Nephron (organoid): Measurements from ENCODE around the gene LAIR2.

Experiments
- H3K27ac Mint-ChIP-seq, 3 experiments: 2 replicates each; pipeline ENCODE4 v1.8.0; 2020; ENCODE audit warnings: mixed read lengths in 3 of 3, mild to moderate bottlenecking in 2 of 3, moderate library complexity in 1 of 3
- H3K27me3 Mint-ChIP-seq: 2 replicates; pipeline ENCODE4 v1.8.0; 2021; ENCODE audit warnings: low read depth, mild to moderate bottlenecking, moderate library complexity, mixed read lengths
- H3K36me3 Mint-ChIP-seq: 2 replicates; pipeline ENCODE4 v1.8.0; 2020; ENCODE audit warnings: low read depth, mixed read lengths
- H3K4me1 Mint-ChIP-seq: 2 replicates; pipeline ENCODE4 v1.8.0; 2020; ENCODE audit warnings: mixed read lengths
- H3K4me3 Mint-ChIP-seq, 3 experiments: 2 replicates each; pipeline ENCODE4 v1.8.0; 2020; ENCODE audit warnings: mild to moderate bottlenecking in 3 of 3, mixed read lengths in 3 of 3, moderate library complexity in 2 of 3
- H3K9me3 Mint-ChIP-seq: 2 replicates; pipeline ENCODE4 v1.8.0; 2020; ENCODE audit warnings: mixed read lengths
- CTCF ChIP-seq, 3 experiments: fragments of 200-600 bp; sonication (generic); IDR thresholded peaks; one replicate each; pipeline ENCODE4 v1.5.0; 2021; ENCODE audit warnings: antibody characterized with exemption in 3 of 3; ENCODE audit not compliant: unreplicated experiment in 3 of 3

Gene LAIR2

DNA sequence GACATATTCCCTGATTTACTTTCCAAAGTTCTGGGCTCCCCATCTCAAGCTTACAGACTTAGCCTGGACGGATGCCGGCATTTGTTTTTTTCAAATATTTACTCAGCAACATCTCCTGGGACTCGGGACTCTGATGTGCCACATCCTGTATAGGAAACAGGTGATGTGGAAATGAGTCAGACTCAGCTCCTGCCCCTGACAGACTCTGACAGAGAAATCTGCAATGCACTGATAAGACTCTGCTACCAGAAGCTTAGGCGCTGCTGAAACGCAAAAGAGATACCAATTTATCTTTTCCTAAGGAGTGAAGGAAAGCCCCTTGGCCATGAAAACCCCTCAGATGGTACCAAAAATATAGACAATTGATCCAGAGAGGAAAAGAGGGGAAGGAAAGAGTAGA lies 16.2 kb downstream of the LAIR2 start:
- H3K4me3 Mint-ChIP-seq = no peak overlapping the region
- H3K27ac Mint-ChIP-seq = no peak overlapping the region
- H3K27me3 Mint-ChIP-seq = no peaks in the 10 kb centered on the region
- no peaks in the 10 kb centered on the region for H3K4me1 Mint-ChIP-seq
- H3K36me3 Mint-ChIP-seq = no peaks in the 10 kb centered on the region
- TF ChIP-seq CTCF (IDR thresholded peaks at IDR 0.05; ENCODE audit: unreplicated experiment in 3 of 3) = no peak
- peaks cover 39% of the 10 kb centered on the region for H3K9me3 Mint-ChIP-seq

GRCh38 chr19:54521022-54521859 lies 18.6 kb downstream of the LAIR2 start:
- TF ChIP-seq CTCF (IDR thresholded peaks at IDR 0.05; ENCODE audit: unreplicated experiment in 3 of 3) = no peak
- H3K9me3 Mint-ChIP-seq = peaks cover 39% of the 10 kb centered on the region
- no peaks in the 10 kb centered on the region for H3K36me3 Mint-ChIP-seq
- H3K4me3 Mint-ChIP-seq = no peak overlapping the region
- H3K27me3 Mint-ChIP-seq = no peaks in the 10 kb centered on the region
- H3K27ac Mint-ChIP-seq = no peak overlapping the region
- H3K4me1 Mint-ChIP-seq = no peaks in the 10 kb centered on the region

- TF ChIP-seq CTCF (IDR thresholded peaks at IDR 0.05; ENCODE audit: unreplicated experiment in 3 of 3) = no peak
- Mint-ChIP-seq H3K27me3 (no peaks in the 10 kb centered on the region), H3K4me3 (no peak overlapping the region), H3K36me3 (peaks cover under 1% of the 10 kb centered on the region), H3K9me3 (peaks cover 44% of the 10 kb centered on the region), H3K27ac (no peak overlapping the region), H3K4me1 (no peaks in the 10 kb centered on the region)
Observed at GRCh38 chr19:54521860-54522513, 19.4 kb downstream of the LAIR2 start.

DNA sequence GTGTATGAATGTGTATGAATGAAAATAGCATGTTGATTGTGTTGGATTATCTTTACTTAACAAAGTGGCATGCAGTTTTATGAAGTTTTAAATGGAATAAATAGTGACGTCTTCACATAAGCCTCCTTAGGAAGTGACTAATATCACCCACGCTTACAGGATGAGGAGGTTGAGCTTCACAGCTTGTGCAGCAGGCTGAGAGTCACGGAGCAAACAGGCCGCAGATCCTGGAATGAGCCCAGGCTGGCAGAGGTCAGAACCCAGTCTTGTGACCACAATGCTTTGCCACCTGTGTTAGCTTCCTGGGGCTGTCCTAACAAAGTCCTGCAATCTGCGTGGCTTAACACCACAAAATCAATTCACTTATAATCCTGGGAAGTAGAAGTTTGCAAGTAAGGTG lies 20.8 kb downstream of the LAIR2 start:
- H3K4me3 Mint-ChIP-seq = no peak overlapping the region
- H3K27me3 Mint-ChIP-seq = no peaks in the 10 kb centered on the region
- no peaks in the 10 kb centered on the region for H3K4me1 Mint-ChIP-seq
- TF ChIP-seq CTCF (IDR thresholded peaks at IDR 0.05; ENCODE audit: unreplicated experiment in 3 of 3) = no peak
- H3K27ac Mint-ChIP-seq = no peak overlapping the region
- H3K36me3 Mint-ChIP-seq = peaks cover 4% of the 10 kb centered on the region
- H3K9me3 Mint-ChIP-seq = peaks cover 47% of the 10 kb centered on the region

DNA sequence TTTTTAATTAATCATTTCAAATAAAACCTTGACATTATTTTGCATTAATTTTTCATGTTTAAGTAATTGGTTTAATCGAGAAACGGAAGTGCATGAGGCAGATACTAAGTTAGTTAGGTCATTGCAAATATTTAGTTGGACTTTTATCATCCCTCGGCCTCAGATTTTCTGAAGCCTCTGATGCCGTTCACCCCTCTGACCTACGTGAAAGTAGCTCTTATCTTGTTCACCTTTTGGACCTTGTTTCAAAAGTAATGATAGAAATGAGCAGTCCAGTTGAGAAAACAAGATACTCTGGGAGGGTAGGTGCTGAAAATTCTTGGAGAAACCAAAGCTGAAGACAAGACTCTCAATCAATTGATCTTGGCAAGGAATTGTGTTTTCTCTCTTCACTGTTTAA lies 23.0 kb downstream of the LAIR2 start:
- no peak overlapping the region for H3K4me3 Mint-ChIP-seq
- H3K27me3 Mint-ChIP-seq = no peaks in the 10 kb centered on the region
- H3K27ac Mint-ChIP-seq = no peak overlapping the region
- peaks cover 4% of the 10 kb centered on the region for H3K36me3 Mint-ChIP-seq
- H3K9me3 Mint-ChIP-seq = peaks cover 47% of the 10 kb centered on the region
- no peak for TF ChIP-seq CTCF (IDR thresholded peaks at IDR 0.05; ENCODE audit: unreplicated experiment in 3 of 3)
- H3K4me1 Mint-ChIP-seq = no peaks in the 10 kb centered on the region
